HEK293 (cell line): ENCODE data around the gene PRPF38A.

Experiments
- CTCF ChIP-seq: fragments of 450-650 bp; formaldehyde crosslinking; IDR thresholded peaks from 2 replicates; pipeline ENCODE4 v1.5.1; 2016; ENCODE audit warnings: missing biosample characterization, missing genetic modification characterization
- MEIS1 ChIP-seq: sonication (generic); formaldehyde crosslinking; IDR thresholded peaks from 2 replicates; pipeline ENCODE4 v1.8.1; 2022; ENCODE audit warnings: missing genetic modification reagents, mild to moderate bottlenecking, borderline replicate concordance
- REST ChIP-seq: fragments of 450-650 bp; formaldehyde crosslinking; IDR thresholded peaks from 2 replicates; pipeline ENCODE4 v1.5.1; 2016; ENCODE audit warnings: missing biosample characterization, missing genetic modification characterization
- ZBTB10 ChIP-seq: fragments of 450-650 bp; formaldehyde crosslinking; IDR thresholded peaks from 2 replicates; pipeline ENCODE4 v1.5.1; 2016; ENCODE audit warnings: missing biosample characterization, missing genetic modification characterization
- ZNF114 ChIP-seq: fragments of 450-650 bp; formaldehyde crosslinking; IDR thresholded peaks from 2 replicates; pipeline ENCODE4 v1.5.0; 2017; ENCODE audit warnings: missing biosample characterization, missing genetic modification characterization
- ZNF140 ChIP-seq: fragments of 450-650 bp; formaldehyde crosslinking; IDR thresholded peaks from 2 replicates; pipeline ENCODE4 v1.5.1; 2016; ENCODE audit warnings: missing biosample characterization, missing genetic modification characterization
- ZNF274 ChIP-seq, 2 experiments: fragments of 200-500 bp in 1 of 2; fragments of 450-650 bp in 1 of 2; sonication (Bioruptor generic) in 1 of 2; formaldehyde crosslinking in 1 of 2; IDR thresholded peaks; 2 replicates each; pipeline versions ENCODE4 v1.5.1 to v1.6.1; 2014 to 2016; ENCODE audit warnings: borderline replicate concordance in 1 of 2, inconsistent platforms in 1 of 2, low read length in 1 of 2, missing biosample characterization in 1 of 2, missing genetic modification characterization in 1 of 2
- ZNF362 ChIP-seq: fragments of 450-650 bp; formaldehyde crosslinking; IDR thresholded peaks from 2 replicates; pipeline ENCODE4 v1.5.1; 2016; ENCODE audit warnings: missing biosample characterization, missing genetic modification characterization
- ZNF624 ChIP-seq: fragments of 450-650 bp; formaldehyde crosslinking; IDR thresholded peaks from 2 replicates; pipeline ENCODE4 v1.5.1; 2017; ENCODE audit warnings: missing biosample characterization, missing genetic modification characterization
- ZNF660 ChIP-seq: fragments of 450-650 bp; IDR thresholded peaks from 2 replicates; pipeline ENCODE4 v1.5.1; 2018; ENCODE audit warnings: missing biosample characterization, mild to moderate bottlenecking, missing genetic modification characterization
- ZNF785 ChIP-seq: fragments of 450-650 bp; formaldehyde crosslinking; IDR thresholded peaks from 2 replicates; pipeline ENCODE4 v1.5.1; 2016; ENCODE audit warnings: missing biosample characterization, missing genetic modification characterization

- TF ChIP-seq ZNF785 (tag by site-specific recombination): no peak
- no peak for TF ChIP-seq REST (tag by site-specific recombination)
- TF ChIP-seq CTCF (tag by site-specific recombination): 0 out of 2 replicates have a peak, but pooled peaks have one; percentile 30
- TF ChIP-seq ZNF660: 0 out of 2 replicates have a peak, but pooled peaks have one; percentile 41
- TF ChIP-seq ZNF624 (tag by site-specific recombination): no peak
- no peak for TF ChIP-seq ZNF114 (tag by site-specific recombination)
- TF ChIP-seq MEIS1 (CRISPR knock-in tag): no peak
- no peak for TF ChIP-seq ZNF140 (tag by site-specific recombination)
- no peak for TF ChIP-seq ZNF362
- TF ChIP-seq ZBTB10: no peak
- TF ChIP-seq ZNF274 (IDR thresholded peaks at IDR 0.05; ENCODE audit: low read length): no peak
- TF ChIP-seq ZNF274 (tag by site-specific recombination; IDR thresholded peaks at IDR 0.05; ENCODE audit: borderline replicate concordance): no peak
Observed at GRCh38 chr1:52368383-52369172, 35.8 kb upstream of the PRPF38A start.
